Suppressor macrophage treated with lipopolysaccharide for 1 hour (primary cell): Measurements from ENCODE around the gene VWA2.

Experiments used
- DNase-seq, 3 donors: peaks; one replicate each; pipeline ENCODE4 v3.0.0-alpha.2; 2020 to 2022

Gene VWA2

DNA sequence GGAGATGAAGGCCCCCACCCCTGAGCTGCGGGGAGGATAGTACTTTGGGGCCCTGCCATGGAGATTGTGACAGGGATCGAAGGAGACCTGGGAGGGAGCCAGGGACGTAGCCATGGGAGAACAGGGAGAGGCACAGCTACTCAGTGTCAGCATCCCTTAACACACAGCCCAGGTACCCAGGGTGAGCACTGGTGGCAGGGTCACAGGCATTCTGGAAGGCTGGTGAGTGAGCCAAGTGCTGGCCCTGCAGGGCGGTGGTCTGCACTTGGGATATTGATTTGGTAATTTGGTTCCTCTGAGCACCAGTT lies 39.8 kb downstream of the VWA2 start:
- no peak for DNase-seq

GRCh38 chr10:114279289-114279688 lies 40.2 kb downstream of the VWA2 start:
- DNase-seq: no peak

DNA sequence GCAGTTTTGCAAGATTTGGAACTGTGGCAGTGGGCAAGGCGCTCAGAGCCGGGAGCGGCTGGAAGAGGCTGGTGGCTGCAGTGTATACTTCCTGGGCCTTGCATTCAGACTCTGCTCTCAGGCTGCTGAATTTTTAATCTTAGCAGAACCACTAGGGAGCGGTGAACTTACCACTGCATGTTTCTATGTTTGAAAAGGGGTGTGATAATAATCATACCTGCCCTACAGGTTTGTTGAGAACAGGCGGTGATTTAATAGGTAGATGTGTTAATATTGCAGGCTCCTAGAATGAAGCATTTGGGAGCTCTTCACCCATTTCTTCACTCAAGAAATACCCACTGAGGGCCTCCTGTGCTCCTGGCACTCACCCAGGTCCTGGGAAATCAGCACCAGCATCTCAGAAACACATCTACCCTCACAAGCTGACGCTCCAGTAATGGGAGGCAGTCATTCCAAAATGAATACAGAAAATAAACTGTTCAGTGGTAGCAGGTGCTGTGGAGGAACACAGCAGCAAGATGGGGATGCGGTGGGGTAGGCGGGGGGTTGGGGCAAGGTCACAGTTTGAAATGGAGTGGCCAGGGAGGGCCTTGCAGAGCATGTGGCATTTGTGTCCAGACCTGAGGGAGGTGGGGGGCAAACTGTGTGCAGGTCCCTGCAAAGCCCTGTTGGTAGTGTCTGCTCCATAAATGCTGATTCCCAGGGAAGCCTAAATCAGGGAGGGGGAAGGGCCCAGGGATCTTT lies 41.0 kb downstream of the VWA2 start:
- DNase-seq: no peak

GRCh38 chr10:114281006-114281405 lies 42.0 kb downstream of the VWA2 start:
- DNase-seq: no peak

GRCh38 chr10:114281461-114281860 lies 42.4 kb downstream of the VWA2 start:
- no peak for DNase-seq

- DNase-seq: no peak
These were observed 43.5 kb downstream of the VWA2 start for GRCh38 chr10:114282526-114282925.

DNA sequence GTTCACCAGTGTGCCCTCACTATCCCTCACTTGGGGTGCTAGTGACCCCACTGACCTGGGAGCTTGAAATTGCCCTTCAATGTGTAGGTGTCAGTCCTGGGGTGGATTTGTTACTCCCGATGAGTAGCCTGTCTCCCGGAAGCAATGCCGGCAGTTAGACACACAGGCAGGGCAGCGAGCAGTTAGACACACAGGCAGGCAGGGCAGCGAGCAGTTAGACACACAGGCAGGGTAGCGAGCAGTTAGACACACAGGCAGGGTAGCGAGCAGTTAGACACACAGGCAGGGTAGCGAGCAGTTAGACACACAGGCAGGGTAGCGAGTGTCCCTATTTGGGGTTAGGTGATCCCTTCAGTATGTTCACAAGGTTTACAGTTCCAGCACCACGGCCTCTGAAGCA lies 44.0 kb downstream of the VWA2 start:
- no peak for DNase-seq

- no peak for DNase-seq
These were observed 44.6 kb downstream of the VWA2 start for GRCh38 chr10:114283535-114284234.

- no peak for DNase-seq
These were observed 45.5 kb downstream of the VWA2 start for GRCh38 chr10:114284346-114285071.

GRCh38 chr10:114285961-114286441 lies 46.9 kb downstream of the VWA2 start:
- no peak for DNase-seq

GRCh38 chr10:114286921-114287320 lies 47.9 kb downstream of the VWA2 start:
- no peak for DNase-seq

DNA sequence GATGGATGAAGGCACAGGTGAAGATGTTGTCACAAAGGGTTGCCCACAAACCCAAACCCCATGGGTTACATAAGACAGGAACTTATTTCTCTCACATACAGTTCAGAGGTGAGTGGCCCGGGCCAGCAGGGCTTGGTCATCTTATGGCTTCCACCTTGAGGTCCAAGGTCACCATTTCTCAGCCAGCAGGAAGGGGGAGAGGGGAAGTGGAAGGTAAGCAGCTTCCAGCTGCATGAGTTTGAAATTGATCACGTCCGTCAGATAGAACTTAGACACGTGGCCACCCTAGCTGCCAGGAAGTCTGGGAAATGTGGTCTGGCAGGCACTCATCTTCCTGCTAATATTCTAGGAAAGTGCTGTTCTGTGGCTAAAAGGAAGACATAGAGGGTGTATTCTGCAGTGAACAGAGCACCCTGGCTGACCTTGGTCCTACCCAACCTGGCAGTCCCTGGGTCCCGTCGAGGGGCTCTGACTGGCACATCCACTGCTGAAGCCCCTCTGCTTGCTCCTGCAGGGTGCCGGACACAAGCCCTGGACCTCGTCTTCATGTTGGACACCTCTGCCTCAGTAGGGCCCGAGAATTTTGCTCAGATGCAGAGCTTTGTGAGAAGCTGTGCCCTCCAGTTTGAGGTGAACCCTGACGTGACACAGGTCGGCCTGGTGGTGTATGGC lies 49.5 kb downstream of the VWA2 start:
- no peak for DNase-seq

- no peak for DNase-seq
These were observed 50.0 kb downstream of the VWA2 start for GRCh38 chr10:114289096-114289436.

- no peak for DNase-seq
These were observed 51.0 kb downstream of the VWA2 start for GRCh38 chr10:114290038-114290437.

DNA sequence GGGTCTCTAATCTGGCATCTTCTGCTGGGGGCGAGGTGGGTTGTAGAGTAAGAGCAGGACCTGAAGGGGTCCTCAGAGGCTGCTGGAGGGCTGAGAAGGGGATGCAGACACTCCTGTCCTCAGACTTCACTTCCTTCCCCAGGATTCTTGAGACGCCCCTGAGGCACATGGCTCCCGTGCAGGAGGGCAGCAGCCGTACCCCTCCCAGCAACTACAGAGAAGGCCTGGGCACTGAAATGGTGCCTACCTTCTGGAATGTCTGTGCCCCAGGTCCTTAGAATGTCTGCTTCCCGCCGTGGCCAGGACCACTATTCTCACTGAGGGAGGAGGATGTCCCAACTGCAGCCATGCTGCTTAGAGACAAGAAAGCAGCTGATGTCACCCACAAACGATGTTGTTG lies 52.0 kb downstream of the VWA2 start:
- DNase-seq: no peak

DNA sequence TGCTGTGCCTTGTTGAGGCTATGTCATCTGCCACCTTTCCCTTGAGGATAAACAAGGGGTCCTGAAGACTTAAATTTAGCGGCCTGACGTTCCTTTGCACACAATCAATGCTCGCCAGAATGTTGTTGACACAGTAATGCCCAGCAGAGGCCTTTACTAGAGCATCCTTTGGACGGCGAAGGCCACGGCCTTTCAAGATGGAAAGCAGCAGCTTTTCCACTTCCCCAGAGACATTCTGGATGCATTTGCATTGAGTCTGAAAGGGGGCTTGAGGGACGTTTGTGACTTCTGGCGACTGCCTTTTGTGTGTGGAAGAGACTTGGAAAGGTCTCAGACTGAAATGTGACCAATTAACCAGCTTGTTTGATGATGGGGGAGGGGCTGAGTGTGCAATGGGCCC lies 52.5 kb downstream of the VWA2 start:
- no peak for DNase-seq

GRCh38 chr10:114293075-114293474 lies 54.0 kb downstream of the VWA2 start:
- no peak for DNase-seq

DNA sequence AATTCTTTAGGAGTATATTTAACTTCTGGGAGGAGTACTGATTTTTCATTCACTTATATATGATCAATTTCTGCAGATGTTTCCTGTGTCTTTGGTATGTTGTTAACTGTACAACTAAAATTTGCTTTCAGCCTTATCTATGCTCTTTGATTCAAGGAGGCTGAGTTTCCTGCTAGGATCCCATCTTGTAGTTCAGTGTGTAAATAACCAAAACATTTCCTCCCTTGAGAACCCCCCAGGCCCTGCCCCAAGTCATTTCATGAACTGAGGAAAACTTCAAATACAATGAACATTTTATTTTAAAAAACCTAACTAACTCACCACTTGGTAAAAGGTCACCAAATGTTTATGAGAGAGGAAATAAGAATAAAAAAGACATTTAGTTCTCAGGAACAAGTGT lies 55.5 kb downstream of the VWA2 start:
- no peak for DNase-seq

- DNase-seq: no peak
These were observed 56.3 kb downstream of the VWA2 start for GRCh38 chr10:114295393-114295792.

GRCh38 chr10:114297136-114297705 lies 58.2 kb downstream of the VWA2 start:
- no peak for DNase-seq

DNA sequence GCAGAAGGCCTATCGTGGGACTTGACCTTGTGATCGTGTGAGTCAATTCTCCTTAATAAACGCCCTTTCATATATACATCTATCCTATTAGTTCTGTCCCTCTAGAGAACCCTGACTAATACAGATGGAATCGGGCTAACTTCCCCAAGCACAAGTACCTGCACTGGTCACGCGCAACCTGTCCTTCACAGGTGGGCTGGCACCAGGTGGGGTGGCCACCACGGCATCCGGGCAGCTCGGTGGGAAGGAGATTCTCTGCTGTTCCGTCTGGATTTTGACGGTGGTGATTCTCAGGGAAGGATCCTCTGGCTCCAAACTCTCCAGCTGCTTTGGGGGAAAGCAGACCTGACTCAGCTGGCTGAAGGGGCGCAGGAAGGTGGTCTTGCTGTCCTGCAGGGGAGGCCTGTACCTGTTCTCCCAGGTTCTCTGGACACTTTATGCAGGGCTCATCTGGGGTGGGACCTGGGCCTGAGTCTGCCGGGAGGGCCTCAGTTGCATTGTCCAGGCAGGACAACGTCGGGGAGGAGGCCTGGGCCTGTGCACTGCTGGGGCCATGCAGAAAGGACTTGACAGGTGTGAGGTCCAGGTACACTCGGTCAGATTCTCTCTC lies 61.1 kb downstream of the VWA2 start:
- no peak for DNase-seq

DNA sequence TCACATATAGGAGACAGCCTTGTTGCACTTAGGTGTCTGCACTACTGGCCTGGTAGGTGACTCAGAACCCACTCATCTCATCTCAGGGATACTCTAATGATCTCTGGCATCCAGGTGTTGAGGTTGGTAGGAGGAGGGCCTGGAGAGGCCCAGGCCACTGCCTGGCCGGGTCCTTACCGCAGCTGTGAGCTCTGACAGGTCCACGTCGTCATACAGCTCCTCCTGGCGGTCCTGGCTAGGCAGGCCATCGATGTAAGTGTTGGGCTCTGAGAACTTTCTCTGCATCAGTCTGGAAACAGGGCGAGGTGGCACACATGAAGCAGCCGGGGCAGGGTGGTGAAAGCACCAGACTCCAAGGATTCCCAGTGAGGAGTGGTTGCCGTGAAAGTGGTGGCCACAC lies 62.1 kb downstream of the VWA2 start:
- DNase-seq: no peak
